GM15510 (cell line): ENCODE data around the gene ZNF212.

Experiments used
- POLR2A ChIP-seq: IDR thresholded peaks from 3 replicates; pipeline ENCODE4 v1.6.1; 2011; ENCODE audit warnings: borderline replicate concordance; ENCODE audit not compliant: insufficient read length; ENCODE audit errors: extremely low read depth

ZNF212 gene

GRCh38 chr7:149267733-149268132 is 28.3 kb downstream of the ZNF212 start:
- no peak for TF ChIP-seq POLR2A

GRCh38 chr7:149277871-149278270 is 38.4 kb downstream of the ZNF212 start:
- TF ChIP-seq POLR2A: no peak

GRCh38 chr7:149278396-149278795 is 38.9 kb downstream of the ZNF212 start:
- no peak for TF ChIP-seq POLR2A

GRCh38 chr7:149279111-149279743 is 39.8 kb downstream of the ZNF212 start:
- no peak for TF ChIP-seq POLR2A

- no peak for TF ChIP-seq POLR2A
These were observed 40.7 kb downstream of the ZNF212 start for GRCh38 chr7:149280151-149280550.

GRCh38 chr7:149280661-149281507 is 41.4 kb downstream of the ZNF212 start:
- no peak for TF ChIP-seq POLR2A

- no peak for TF ChIP-seq POLR2A
These were observed 42.3 kb downstream of the ZNF212 start for GRCh38 chr7:149281508-149282330.

- TF ChIP-seq POLR2A: no peak
These were observed 42.8 kb downstream of the ZNF212 start for GRCh38 chr7:149282331-149282655.

- no peak for TF ChIP-seq POLR2A
These were observed 43.9 kb downstream of the ZNF212 start for GRCh38 chr7:149283321-149283720.

- TF ChIP-seq POLR2A: no peak
These were observed 44.9 kb downstream of the ZNF212 start for GRCh38 chr7:149284343-149284742.

- TF ChIP-seq POLR2A: peak; percentile 56
These were observed 45.6 kb downstream of the ZNF212 start for GRCh38 chr7:149284850-149285585.

- no peak for TF ChIP-seq POLR2A
These were observed 46.2 kb downstream of the ZNF212 start for GRCh38 chr7:149285603-149286002.

GRCh38 chr7:149286811-149287400 is 47.5 kb downstream of the ZNF212 start:
- TF ChIP-seq POLR2A: no peak

GRCh38 chr7:149287622-149288021 is 48.2 kb downstream of the ZNF212 start:
- no peak for TF ChIP-seq POLR2A
